ENCODE results near the gene FAM227B. TPM values are rescaled to one million over a fixed set of nuclear protein-coding genes. Genes with fewer than 3 reads are reported as not detected.

The FAM227B gene
- total RNA-seq, 1 donor from 2014 or later = 2.1 TPM

GRCh38 chr15:49506341-49506740, 114.3 kb downstream of the FAM227B start:
- DNase-seq (ENCODE audit: low read depth) (peak; percentile 85), FAIRE-seq (no peak)
- Histone ChIP-seq H3K36me3 (ENCODE audit: control insufficient read depth, insufficient read depth, low read length) (no peaks in the 10 kb centered on the region), H3K27me3 (ENCODE audit: control insufficient read depth, insufficient read depth, low read length) (no peaks in the 10 kb centered on the region), H3K4me3 (ENCODE audit: low read depth, low read length) (no peak overlapping the region)
- no peak for TF ChIP-seq CTCF (IDR thresholded peaks at IDR 0.05; ENCODE audit: insufficient read depth, low read length, severe bottlenecking)

GRCh38 chr15:49501586-49501985, 119.0 kb downstream of the FAM227B start:
- FAIRE-seq = no peak
- no peaks in the 10 kb centered on the region for H3K27me3 ChIP-seq (ENCODE audit: control insufficient read depth, insufficient read depth, low read length)
- H3K36me3 ChIP-seq (ENCODE audit: control insufficient read depth, insufficient read depth, low read length) = no peaks in the 10 kb centered on the region
- H3K4me3 ChIP-seq (ENCODE audit: low read depth, low read length) = no peak overlapping the region
- no peak for DNase-seq (ENCODE audit: low read depth)
- TF ChIP-seq CTCF (IDR thresholded peaks at IDR 0.05; ENCODE audit: insufficient read depth, low read length, severe bottlenecking) = no peak

GRCh38 chr15:49495993-49496753, 124.4 kb downstream of the FAM227B start:
- FAIRE-seq (no peak), DNase-seq (ENCODE audit: low read depth) (peak; percentile 46)
- no peaks in the 10 kb centered on the region for H3K27me3 ChIP-seq (ENCODE audit: control insufficient read depth, insufficient read depth, low read length)
- no peak for TF ChIP-seq CTCF (IDR thresholded peaks at IDR 0.05; ENCODE audit: insufficient read depth, low read length, severe bottlenecking)
- H3K36me3 ChIP-seq (ENCODE audit: control insufficient read depth, insufficient read depth, low read length) = no peaks in the 10 kb centered on the region
- H3K4me3 ChIP-seq (ENCODE audit: low read depth, low read length) = no peak overlapping the region

- Histone ChIP-seq H3K27me3 (ENCODE audit: control insufficient read depth, insufficient read depth, low read length) (no peaks in the 10 kb centered on the region), H3K36me3 (ENCODE audit: control insufficient read depth, insufficient read depth, low read length) (no peaks in the 10 kb centered on the region), H3K4me3 (ENCODE audit: low read depth, low read length) (no peak overlapping the region)
- no peak for TF ChIP-seq CTCF (IDR thresholded peaks at IDR 0.05; ENCODE audit: insufficient read depth, low read length, severe bottlenecking)
- FAIRE-seq (no peak), DNase-seq (ENCODE audit: low read depth) (peak; percentile 52)
Observed at GRCh38 chr15:49494842-49495241, 125.8 kb downstream of the FAM227B start.

- no peak for TF ChIP-seq CTCF (IDR thresholded peaks at IDR 0.05; ENCODE audit: insufficient read depth, low read length, severe bottlenecking)
- FAIRE-seq (no peak), DNase-seq (ENCODE audit: low read depth) (peak; percentile 87)
- no peaks in the 10 kb centered on the region for H3K27me3 ChIP-seq (ENCODE audit: control insufficient read depth, insufficient read depth, low read length)
- H3K4me3 ChIP-seq (ENCODE audit: low read depth, low read length) = no peak overlapping the region
- no peaks in the 10 kb centered on the region for H3K36me3 ChIP-seq (ENCODE audit: control insufficient read depth, insufficient read depth, low read length)
Observed at GRCh38 chr15:49492830-49493229, 127.8 kb downstream of the FAM227B start.

GRCh38 chr15:49492151-49492550, 128.5 kb downstream of the FAM227B start:
- no peak for FAIRE-seq
- no peak for TF ChIP-seq CTCF (IDR thresholded peaks at IDR 0.05; ENCODE audit: insufficient read depth, low read length, severe bottlenecking)

More at GRCh38 chr15:49492151-49492550, 128.5 kb downstream of the FAM227B start:
- DNase-seq (ENCODE audit: low read depth) = no peak
- Histone ChIP-seq H3K4me3 (ENCODE audit: low read depth, low read length) (no peak overlapping the region), H3K27me3 (ENCODE audit: control insufficient read depth, insufficient read depth, low read length) (no peaks in the 10 kb centered on the region), H3K36me3 (ENCODE audit: control insufficient read depth, insufficient read depth, low read length) (no peaks in the 10 kb centered on the region)
